Measurements from ENCODE around the gene MAS1.

Gene MAS1

GRCh38 chr6:159934181-159934580 is 43.4 kb downstream of the MAS1 start:
- Histone ChIP-seq H3K27me3 (ENCODE audit: insufficient read depth, low read length, poor library complexity, severe bottlenecking) (peaks cover 6% of the 10 kb centered on the region), H3K4me2 (ENCODE audit: low read depth, low read length, poor library complexity, severe bottlenecking) (no peak overlapping the region), H3K4me1 (ENCODE audit: insufficient read depth, low read length, poor library complexity, severe bottlenecking) (no peaks in the 10 kb centered on the region), H3K79me2 (ENCODE audit: insufficient read depth, low read length) (no peaks in the 10 kb centered on the region), H4K20me1 (ENCODE audit: insufficient read depth, low read length, poor library complexity, severe bottlenecking) (no peaks in the 10 kb centered on the region), H3K4me3 (ENCODE audit: low read length, poor library complexity, severe bottlenecking) (no peak overlapping the region), H3K9me3 (ENCODE audit: insufficient read depth, low read depth, low read length) (no peaks in the 10 kb centered on the region), H3F3A (ENCODE audit: low read depth) (no peaks in the 10 kb centered on the region), H3K9ac (ENCODE audit: low read depth, low read length, poor library complexity, severe bottlenecking) (no peak overlapping the region), H3K9me2 (replicated peaks; ENCODE audit: low read depth, low read length) (no peaks in the 10 kb centered on the region), H2AFZ (ENCODE audit: low read length) (no peak overlapping the region), H3K36me3 (ENCODE audit: insufficient read depth, low read length) (no peaks in the 10 kb centered on the region)
- no peak for TF ChIP-seq CTCF (conservative IDR thresholded peaks at IDR 0.05; ENCODE audit: low read length)
- no peak for TF ChIP-seq EZH2phosphoT487 (IDR thresholded peaks at IDR 0.05; ENCODE audit: borderline replicate concordance)

GRCh38 chr6:159935065-159935464 is 44.3 kb downstream of the MAS1 start:
- TF ChIP-seq CTCF (conservative IDR thresholded peaks at IDR 0.05; ENCODE audit: low read length) (no peak), EZH2phosphoT487 (IDR thresholded peaks at IDR 0.05; ENCODE audit: borderline replicate concordance) (no peak)
- Histone ChIP-seq H3K79me2 (ENCODE audit: insufficient read depth, low read length) (no peaks in the 10 kb centered on the region), H2AFZ (ENCODE audit: low read length) (no peak overlapping the region), H3K9me2 (replicated peaks; ENCODE audit: low read depth, low read length) (no peaks in the 10 kb centered on the region), H4K20me1 (ENCODE audit: insufficient read depth, low read length, poor library complexity, severe bottlenecking) (no peaks in the 10 kb centered on the region), H3F3A (ENCODE audit: low read depth) (no peaks in the 10 kb centered on the region), H3K27me3 (ENCODE audit: insufficient read depth, low read length, poor library complexity, severe bottlenecking) (peaks cover 6% of the 10 kb centered on the region), H3K4me1 (ENCODE audit: insufficient read depth, low read length, poor library complexity, severe bottlenecking) (no peaks in the 10 kb centered on the region), H3K9ac (ENCODE audit: low read depth, low read length, poor library complexity, severe bottlenecking) (no peak overlapping the region), H3K4me2 (ENCODE audit: low read depth, low read length, poor library complexity, severe bottlenecking) (no peak overlapping the region), H3K9me3 (ENCODE audit: insufficient read depth, low read depth, low read length) (no peaks in the 10 kb centered on the region), H3K4me3 (ENCODE audit: low read length, poor library complexity, severe bottlenecking) (no peak overlapping the region), H3K36me3 (ENCODE audit: insufficient read depth, low read length) (no peaks in the 10 kb centered on the region)

- H3K27me3 ChIP-seq (ENCODE audit: insufficient read depth, low read length, poor library complexity, severe bottlenecking): peaks cover 6% of the 10 kb centered on the region
- H3K9ac ChIP-seq (ENCODE audit: low read depth, low read length, poor library complexity, severe bottlenecking): no peak overlapping the region
- no peaks in the 10 kb centered on the region for H3K9me2 ChIP-seq (replicated peaks; ENCODE audit: low read depth, low read length)
These were observed 44.8 kb downstream of the MAS1 start for GRCh38 chr6:159935633-159936032.

More at GRCh38 chr6:159935633-159936032, 44.8 kb downstream of the MAS1 start:
- Histone ChIP-seq H3K4me1 (ENCODE audit: insufficient read depth, low read length, poor library complexity, severe bottlenecking) (no peaks in the 10 kb centered on the region), H2AFZ (ENCODE audit: low read length) (no peak overlapping the region), H3F3A (ENCODE audit: low read depth) (no peaks in the 10 kb centered on the region), H4K20me1 (ENCODE audit: insufficient read depth, low read length, poor library complexity, severe bottlenecking) (no peaks in the 10 kb centered on the region), H3K79me2 (ENCODE audit: insufficient read depth, low read length) (no peaks in the 10 kb centered on the region), H3K9me3 (ENCODE audit: insufficient read depth, low read depth, low read length) (no peaks in the 10 kb centered on the region), H3K36me3 (ENCODE audit: insufficient read depth, low read length) (no peaks in the 10 kb centered on the region), H3K4me3 (ENCODE audit: low read length, poor library complexity, severe bottlenecking) (no peak overlapping the region), H3K4me2 (ENCODE audit: low read depth, low read length, poor library complexity, severe bottlenecking) (no peak overlapping the region)
- TF ChIP-seq EZH2phosphoT487 (IDR thresholded peaks at IDR 0.05; ENCODE audit: borderline replicate concordance) (no peak), CTCF (conservative IDR thresholded peaks at IDR 0.05; ENCODE audit: low read length) (no peak)

Measured in Loucy (cell line).